NT2/D1 (cell line): ENCODE data around the gene HGFAC.

Experiments
- YY1 ChIP-seq: IDR thresholded peaks from 2 replicates; pipeline ENCODE4 v1.6.1; 2011; ENCODE audit not compliant: insufficient read length, insufficient read depth
- ZNF274 ChIP-seq: IDR thresholded peaks from 2 replicates; pipeline ENCODE4 v1.6.1; 2011; ENCODE audit warnings: mild to moderate bottlenecking, low read depth, low read length

DNA sequence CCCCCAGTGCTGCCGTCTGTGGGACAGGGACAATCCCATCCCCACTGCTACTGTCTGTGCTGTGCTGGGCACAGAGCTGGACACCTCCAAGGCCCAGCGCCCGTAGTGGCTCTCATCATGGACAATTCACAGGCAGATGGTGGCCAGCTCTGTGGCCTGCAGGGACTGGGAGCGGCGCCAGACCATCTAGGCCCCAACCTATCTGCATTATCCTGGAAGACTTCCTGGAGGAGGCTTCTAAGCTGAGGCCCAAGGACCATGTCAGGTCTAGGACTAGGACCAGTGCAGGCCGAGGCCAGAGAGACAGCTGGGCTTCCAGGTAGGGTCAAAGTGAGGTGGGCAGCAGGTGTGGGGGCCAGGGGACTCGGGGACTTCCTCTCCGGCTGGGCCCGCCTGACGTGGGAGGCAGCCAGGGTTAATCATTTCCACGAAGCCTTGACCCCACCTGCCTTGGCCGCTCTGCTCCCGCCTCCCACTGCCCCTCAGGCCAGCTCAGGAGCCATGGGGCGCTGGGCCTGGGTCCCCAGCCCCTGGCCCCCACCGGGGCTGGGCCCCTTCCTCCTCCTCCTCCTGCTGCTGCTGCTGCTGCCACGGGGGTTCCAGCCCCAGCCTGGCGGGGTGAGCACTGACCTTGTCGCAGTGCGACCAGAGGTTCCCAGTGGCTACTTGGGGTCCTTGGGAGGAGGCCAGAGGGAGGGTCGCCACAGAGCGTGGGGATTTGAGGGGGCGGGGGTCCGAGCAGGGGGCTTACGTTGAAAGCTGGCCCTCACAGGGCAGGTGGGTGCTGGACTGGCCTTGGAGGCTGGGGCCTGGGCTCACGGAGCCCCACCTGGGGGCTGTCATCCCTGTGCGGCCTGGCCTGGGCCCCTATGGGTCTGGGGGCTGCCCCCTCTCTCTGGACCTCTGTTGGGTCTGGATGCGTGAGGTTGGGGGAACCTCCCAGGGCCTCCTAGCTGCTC lies at the start of gene HGFAC:
- no peak for TF ChIP-seq YY1
- no peak for TF ChIP-seq ZNF274
